SIG-M5 (cell line): ENCODE data around the gene SETD4.
"Not testable (repeated sequence)": the region's sequence is repeated elsewhere in the genome, so short reads cannot be mapped to it uniquely, and the experiment has no call there.

Source experiments
- DNase-seq: peaks from one replicate; lab custom pipeline; 2025; lab: John Stamatoyannopoulos, UW

SETD4 gene

DNA sequence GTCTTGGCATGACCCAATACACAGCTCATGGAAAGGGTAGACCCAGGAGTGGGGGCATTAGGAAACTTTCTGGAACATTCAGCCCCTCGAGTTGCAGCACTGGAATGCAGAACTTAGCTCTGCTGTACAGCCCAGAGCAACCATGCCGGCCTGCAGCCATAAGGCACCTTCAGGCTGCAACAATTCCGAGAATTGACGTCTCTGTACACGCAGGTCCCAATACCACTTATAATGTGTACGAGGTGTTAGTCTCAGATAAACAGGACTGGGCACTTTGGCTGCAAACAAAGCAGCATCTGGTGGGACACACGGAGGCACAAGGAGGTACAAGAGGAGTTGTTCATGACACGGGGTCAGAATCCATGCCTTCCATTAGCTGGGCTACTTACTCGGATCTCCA is 17.4 kb upstream of the SETD4 start:
- DNase-seq = no peak

DNA sequence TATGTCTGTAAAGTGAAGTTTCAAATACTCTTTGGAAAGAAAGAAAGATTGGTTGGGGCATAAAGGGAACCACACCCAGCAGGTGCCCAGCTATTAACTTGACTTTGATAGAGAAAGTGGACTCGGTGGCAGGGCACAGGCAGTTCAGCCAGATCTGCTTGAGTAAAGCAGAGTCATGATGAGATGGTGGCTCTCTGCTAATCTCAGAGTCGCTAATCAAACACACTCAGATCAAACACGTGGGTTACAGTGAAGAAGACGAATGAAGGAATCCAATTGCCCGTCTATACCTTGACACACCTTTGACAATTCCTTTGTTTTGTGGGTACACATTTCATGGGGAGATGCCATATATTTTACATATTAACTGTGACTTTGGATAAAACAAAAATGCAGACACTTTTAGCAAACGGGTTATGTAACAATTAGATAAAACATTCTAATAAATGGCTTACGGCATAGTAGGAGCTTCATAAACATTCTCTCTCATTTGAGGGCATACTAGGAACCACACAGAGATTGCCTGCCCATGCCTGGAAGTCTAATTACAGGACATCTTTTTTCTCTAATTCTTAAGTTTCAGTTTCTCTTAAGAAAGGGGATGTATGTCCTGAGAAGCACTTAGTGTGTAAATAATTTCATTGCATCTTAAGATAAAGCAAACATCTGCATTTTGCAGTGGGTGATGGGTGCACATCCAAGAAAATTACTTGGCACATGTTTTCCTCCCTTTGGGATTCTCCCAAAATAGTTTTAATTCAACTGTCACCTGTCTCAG is 16.7 kb upstream of the SETD4 start:
- no peak for DNase-seq

DNA sequence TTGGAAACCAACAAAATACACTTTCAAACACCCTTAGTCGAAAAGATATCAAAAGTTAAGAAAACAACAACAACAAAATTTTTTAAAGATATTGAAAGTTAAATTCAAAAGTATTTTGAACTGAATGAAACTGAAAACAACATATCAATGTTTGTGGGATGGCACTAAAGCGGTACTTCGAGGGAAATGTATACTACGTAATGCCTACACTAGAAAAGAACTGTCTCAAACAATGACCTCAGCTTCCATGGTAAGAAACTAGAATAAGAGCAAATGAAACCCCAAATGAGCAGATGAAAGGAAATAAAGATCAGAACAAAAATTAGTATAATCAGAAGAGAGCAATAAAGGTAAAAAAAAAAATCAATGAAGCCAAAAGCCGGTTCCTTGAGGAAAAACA is 15.6 kb upstream of the SETD4 start:
- DNase-seq = no peak

DNA sequence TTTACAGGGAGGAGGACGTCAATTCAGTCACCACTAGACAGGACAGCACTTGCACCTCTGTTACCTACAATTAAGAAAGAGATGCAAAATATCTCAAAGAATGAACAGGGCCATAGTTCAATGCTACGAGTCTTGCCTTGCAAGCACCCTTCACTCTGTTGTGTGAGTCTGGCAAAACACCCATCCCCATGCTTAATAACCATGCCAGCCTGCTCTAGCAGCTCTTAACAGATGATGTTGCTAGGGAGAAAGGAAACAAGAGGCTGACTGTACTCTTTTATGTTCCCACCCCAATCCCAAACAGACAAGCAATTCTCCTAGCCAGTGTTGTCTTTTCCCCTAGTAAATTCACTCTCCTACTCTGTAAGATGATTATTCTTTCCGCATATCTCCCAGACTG is 14.8 kb upstream of the SETD4 start:
- DNase-seq = no peak

DNA sequence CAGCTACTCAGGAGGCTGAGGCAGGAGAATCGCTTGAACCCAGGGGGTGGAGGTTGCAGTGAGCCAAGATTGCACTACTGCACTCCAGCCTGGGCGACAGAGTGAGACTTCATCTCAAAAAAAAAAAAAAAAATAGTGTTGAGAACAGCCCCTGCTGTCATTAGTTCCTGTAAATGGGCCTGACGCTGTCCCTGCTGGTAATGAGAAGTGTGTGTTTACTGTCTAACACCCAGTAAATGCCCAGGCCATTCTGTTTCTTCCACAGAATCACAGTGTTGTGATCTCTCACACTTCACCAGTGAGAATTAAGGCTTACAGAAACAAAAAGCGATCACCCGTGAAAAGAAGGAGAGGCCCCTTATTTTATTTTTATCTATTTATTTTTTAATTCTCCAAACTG is 13.6 kb upstream of the SETD4 start:
- DNase-seq = not testable (repeated sequence)

DNA sequence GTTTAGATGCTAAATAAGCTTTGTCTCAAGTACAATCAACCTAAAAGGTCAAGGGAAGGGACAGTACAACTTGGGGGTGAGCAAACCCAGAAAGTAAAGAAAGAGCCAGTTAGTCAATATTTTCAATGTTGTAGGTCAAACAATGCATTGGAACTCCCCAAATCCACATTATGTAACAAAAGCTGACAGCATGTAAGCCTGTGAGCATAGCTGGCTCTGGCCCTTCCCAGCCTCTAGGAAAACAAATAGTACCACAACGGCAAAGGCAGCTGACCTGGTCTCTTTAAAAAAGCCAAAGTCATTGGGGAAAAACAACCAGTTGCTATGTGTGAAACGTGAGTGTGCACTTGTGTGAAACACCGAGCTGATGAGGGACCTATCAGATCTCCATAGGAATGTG is 12.9 kb upstream of the SETD4 start:
- DNase-seq = no peak

DNA sequence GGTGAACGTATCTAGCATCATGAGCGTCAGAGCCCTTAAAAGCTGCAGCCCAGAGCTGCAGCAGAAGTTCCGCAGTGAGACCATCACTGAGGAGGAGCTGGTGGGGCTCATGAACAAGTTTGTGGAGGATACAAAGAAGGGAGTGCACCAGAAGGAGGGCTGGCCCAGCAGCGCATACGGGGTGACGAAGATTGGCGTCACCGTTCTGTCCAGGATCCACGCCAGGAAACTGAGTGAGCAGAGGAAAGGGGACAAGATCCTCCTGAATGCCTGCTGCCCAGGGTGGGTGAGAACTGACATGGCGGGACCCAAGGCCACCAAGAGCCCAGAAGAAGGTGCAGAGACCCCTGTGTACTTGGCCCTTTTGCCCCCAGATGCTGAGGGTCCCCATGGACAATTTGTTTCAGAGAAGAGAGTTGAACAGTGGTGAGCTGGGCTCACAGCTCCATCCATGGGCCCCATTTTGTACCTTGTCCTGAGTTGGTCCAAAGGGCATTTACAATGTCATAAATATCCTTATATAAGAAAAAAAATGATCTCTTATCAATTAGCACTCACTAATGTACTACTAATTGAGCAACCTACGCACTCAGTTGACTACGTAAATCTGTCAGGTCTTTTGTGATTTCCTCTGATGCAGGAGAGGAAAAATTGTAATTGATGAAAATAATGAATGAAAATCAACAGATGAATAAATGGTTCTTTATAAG is 12.3 kb upstream of the SETD4 start:
- no peak for DNase-seq

DNA sequence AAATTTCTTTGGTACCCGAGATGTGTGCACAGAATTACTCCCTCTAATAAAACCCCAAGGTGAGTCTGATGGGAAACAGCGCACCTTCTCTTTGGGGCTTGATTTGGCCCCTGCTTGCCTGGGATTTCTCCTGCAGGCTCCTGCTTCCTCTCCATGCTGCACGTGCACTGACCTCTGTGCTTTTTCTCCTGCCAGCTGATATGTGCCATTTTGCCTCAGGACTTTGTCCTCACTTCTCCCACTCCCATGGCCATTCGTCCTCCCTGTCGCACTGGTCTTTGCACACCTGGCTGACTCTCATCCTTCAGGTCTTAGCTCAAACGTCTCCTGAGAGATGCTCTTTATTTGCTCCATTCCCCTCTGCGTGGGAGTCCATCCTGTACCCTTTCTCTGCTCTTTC is 10.7 kb upstream of the SETD4 start:
- no peak for DNase-seq

DNA sequence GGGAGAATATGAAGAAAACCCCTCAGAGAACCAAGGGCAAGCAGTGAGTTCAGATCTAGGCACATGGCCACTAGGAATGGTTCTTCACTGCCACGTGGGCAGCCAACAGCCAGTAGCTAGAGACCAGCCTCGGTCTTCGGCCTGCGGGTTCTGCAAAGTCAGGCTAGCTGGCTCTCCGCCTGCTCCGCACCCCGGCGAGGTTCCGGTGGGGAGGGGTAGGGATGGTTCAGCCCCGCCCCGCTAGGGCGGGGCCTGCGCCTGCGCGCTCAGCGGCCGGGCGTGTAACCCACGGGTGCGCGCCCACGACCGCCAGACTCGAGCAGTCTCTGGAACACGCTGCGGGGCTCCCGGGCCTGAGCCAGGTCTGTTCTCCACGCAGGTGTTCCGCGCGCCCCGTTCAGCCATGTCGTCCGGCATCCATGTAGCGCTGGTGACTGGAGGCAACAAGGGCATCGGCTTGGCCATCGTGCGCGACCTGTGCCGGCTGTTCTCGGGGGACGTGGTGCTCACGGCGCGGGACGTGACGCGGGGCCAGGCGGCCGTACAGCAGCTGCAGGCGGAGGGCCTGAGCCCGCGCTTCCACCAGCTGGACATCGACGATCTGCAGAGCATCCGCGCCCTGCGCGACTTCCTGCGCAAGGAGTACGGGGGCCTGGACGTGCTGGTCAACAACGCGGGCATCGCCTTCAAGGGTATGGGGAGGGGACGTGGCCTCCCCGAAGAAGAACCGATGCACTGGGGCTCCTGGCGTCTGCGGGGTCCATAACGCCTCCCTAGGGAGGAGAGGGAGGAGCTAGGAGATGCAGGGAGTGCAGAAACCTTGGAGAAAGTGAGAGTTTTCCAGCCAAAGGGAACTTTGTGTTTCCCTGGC is 9.6 kb upstream of the SETD4 start, which contains the start of gene CBR1:
Gene CBR1, plus strand, starts transcription at position 312 of the 871 bp plus-strand sequence. Its CDS starts 92 bp downstream, at position 404.
- DNase-seq = no peak

DNA sequence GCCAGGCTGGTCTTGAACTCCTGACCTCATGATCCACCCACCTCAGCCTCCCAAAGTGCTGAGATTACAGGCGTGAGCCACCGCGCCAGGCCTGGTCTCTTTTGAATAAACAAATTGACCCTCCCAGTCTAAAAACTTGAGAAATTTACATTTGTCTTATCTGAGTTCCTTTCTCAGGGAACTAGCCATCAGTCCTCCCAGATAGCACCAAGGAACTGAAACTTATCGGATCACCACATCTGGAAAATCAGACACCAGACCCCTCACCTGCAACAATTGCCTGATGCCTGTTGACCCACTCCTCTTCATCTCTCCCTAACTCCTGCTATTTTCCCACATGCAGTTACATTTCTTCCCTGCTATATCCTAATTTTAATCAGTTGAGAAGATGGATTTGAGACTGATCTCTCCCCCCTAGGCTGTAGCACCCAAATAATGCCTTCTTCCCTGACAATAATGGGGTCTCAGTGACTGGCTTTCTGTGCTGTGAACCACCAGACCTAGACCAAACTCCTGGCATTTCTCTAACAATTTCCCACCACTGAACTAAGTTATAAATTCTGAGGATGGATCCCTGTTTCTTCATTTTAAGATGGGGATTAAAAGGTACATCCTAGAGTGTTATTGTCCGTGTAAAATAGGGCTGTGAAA is 8.5 kb upstream of the SETD4 start:
- no peak for DNase-seq

DNA sequence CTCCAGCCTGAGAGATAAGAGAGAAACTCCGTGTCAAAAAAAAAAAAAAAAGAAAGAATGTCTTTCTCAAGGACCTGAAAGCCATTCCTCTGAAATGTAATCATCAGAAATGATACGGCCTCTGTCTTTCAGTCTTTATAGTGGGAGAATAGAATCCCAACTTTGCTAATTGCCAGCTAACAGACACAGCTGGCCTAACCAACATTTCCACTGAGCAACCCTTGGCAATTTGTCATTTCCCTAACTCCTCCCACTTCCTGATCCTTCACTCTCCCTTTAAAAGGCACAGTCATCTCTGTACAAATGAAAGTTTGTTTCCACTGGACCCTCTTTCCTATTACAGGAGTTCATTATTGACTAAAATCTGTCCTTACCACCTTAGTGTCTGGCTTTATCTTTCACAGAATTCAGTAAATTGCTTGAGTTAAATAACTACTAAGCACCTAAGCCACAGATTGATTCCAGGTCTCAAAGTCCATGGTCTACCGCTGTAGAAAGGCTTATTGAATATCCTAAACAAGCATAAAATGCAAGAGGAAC is 5.2 kb upstream of the SETD4 start:
- no peak for DNase-seq

DNA sequence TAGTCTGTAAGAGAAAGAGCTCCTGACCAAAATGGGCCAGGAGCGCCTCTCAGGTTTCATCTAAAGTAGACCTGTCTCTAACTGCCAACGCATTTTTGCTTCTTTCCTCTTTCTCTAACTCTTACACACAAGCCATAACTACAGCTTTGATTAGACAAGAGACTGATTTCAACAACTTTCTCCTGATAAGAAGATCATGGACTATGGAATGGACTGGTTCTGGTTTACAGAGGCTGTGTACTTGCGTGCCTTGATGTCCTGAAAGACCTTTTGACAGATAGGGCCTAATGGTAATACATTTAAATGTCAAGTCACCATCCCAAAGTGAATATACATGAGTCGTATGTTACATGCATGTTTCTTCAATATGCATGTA is 3.7 kb upstream of the SETD4 start:
- no peak for DNase-seq

DNA sequence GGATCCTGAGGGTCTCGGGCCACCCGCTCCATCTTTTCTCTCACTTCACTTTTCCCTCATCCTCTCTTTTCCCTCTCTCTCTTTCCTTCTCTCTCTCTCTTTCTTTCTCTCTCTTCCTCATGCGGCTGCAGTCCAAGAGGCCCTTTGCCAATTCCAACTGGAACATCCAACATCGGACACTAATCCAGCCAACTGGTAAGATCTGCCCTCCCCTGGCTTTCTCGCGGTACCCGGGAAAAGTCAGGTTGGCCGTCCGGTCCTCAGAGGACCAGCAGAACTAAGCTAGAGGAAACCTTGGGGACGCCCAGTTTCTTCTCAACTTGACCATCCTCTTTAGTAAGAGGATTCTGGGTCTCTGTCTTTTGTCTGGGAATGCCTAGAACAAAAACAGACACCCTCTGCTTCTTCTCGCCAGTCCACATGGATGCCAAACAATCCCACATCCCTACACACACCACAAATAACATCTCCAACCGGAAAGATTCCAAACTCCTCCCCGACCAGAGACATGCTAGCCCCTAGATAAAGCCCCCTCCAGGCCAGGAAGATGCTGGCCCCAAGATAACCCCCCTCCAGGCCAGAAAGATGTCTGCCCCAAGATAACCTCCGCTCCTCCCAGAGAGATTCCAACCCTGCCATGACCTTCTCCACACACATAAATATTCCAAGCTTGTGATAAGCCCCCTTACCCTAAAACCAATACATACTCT is 3.2 kb upstream of the SETD4 start:
- DNase-seq = no peak

DNA sequence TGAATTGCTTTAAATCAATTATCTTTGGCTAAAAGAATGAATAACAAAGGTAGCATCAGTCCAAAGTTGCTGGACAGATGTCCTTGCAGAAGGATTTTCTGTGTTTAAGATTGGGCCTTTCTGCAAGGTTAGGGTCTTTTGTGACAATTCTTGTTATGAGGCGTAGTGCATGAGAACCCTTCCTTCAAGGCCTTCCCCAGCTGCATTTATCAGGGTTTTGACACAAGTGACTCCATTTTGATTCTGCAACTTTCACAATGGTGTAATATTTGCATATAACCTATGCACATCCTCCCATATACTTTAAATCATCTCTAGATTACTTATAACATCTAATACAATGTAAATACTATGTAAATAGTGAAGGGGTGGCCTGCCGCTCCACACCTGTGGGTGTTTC is 1.1 kb upstream of the SETD4 start:
- DNase-seq = no peak

DNA sequence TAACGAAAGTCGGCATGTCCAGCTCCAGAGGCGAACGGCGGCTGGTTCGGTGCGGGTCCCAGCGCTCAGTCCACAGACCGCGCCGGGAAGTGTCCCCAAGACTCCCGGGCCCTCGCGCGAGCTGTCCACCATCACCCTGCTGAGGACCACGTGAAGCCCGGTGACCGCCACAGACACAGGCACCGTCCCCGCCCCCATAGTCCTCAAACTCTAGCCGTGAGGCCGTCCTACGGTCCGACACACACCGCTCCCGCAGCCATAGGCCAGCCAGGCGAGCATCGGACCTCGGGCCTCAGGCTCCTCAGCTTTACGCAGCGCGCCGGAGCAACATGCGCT is 535 bp downstream of the SETD4 start:
- no peak for DNase-seq

DNA sequence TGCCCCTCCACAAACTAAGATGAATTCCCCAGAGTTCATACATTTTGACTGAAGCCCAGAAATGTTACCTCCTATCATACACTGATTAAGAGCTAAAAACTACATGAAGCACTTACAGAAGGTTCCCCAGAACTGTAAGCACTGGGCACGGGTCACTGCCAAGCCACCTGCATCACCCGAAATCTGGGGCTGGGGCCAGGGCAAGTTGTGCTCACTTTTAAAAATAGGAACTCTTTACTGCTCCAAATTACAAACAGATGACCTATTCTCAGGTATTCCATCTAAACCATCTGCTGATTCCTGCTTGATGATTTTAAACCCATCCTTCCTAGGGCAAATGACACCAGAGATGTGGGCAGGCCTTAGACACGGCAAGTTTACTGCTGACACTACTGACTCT is 4.8 kb downstream of the SETD4 start:
- no peak for DNase-seq

DNA sequence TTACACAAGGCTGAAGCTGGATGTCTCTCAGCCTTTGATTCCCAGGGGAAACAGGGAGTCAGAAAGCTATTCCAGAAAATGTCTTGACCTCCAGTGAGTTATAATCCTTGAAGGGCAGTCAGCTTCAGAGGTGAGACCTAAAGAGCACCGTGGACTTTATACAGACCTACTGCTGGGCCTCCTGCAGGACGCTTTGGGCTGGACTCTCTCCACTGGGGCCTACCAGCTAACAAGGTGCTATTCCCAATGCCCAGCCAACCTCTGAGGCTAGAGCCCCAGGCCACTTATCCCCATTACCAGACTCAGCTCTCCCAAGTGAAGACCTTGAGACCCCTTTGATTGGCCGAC is 6.6 kb downstream of the SETD4 start:
- DNase-seq = no peak

DNA sequence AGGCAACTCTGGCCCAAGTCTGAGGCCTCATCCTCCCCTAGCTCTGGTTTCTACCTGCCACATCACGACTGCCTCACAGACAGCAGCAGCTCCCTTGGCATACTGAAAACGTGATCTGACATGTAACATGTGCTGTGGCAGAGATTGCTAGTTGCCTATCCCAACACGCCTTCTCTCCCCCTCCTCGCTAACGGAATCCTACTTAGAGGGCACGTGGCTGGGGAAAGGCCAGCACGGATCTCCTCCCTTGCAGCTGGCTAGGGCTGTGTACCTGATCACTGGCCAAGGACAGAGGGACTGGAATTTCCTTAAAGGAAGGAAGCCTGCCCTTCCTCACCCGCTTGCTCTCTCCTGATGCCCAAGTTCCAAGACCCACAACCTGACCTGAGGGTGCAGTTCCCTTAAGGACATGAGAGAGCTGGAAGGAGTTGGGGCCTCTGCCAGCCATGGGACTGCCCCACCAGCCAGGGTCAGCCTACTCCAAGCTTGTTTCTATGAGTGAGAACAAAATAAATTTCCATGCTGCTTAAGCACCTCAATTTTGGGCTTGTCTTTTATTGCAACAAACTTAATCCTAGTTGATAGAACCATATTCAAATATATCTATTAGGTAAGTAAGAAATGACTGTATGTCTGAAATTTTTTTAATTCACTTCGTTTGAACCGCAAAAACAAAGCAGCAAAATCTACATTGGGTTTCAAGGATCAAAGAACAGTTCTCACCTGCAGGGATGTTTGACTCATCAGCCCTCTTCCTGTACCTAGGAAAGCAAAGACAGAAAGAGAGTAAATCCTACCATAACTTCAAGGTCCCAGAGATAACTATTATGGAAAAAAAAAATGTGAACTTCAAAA is 7.2 kb downstream of the SETD4 start:
- no peak for DNase-seq

DNA sequence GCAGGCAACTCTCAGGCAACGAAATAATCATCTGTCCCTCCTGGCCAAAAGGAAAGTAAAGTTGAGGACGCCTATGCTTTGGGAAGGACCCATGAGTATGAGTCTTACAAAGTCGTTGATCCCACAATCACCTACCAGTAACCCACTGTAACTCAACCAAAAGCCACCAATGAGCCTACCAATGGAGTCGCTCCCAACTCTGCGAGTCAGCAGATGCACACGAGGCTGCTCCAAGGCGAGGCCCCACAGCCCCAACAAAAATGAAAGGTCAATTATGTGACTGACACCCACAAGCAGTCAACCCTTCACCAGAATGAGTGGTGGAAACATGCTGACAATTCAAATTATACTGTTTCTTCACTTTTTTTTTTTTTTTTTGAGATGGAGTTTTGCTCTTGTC is 12.0 kb downstream of the SETD4 start:
- no peak for DNase-seq

DNA sequence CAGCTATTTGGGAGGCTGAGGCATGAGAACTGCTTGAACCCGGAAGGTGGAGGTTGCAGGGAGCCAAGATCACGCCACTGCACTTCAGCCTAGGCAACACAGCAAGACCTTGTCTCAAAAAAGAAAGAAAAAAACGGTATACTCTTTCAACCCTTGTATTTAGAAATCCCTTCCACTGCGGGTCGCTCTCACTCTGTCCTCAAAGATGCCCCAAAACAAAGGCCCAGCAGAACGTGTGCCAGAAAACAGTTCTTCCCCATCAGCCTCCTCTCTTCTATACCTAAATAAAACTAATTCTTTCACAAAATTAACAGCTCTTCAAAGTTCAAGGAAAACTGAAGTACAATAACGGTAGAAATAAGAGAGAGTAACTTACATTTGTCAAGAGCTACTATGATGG is 13.2 kb downstream of the SETD4 start:
- DNase-seq = no peak

DNA sequence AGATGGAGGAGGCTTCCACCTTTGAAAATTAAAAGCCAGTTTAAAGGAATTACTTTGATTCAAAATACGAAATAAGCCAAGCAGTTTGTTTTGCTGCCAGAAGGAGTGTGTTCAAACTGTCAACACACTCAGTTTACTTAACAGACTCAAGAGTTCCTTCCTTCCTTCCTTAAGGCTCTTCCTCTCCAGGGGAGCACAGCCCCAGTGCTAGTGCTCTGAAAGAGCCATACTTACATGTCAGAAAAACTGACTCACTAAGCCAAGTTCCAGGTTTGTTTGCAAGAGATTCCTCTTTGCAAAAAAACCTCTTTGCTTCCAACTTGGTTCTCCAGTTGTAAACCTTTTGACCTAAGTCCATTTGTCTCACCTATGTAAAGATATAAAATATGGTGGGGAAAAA is 14.3 kb downstream of the SETD4 start:
- DNase-seq = no peak
